HAP-1 (cell line): ENCODE results near the gene JMJD8.

Source experiments
- DNase-seq, 2 experiments: peaks; one replicate each; pipeline ENCODE4 v3.0.0-alpha.2; 2016 to 2020; ENCODE audit warnings: low spot score in 2 of 2
- H3K27me3 ChIP-seq: fragments of 250-450 bp; sonication (Bioruptor Pico); 2 replicates; pipeline ENCODE4 v1.5.1; 2020; ENCODE audit warnings: low read depth, mild to moderate bottlenecking, moderate library complexity
- H3K36me3 ChIP-seq: fragments of 250-450 bp; sonication (Bioruptor Pico); replicated peaks from 2 replicates; pipeline ENCODE4 v1.5.1; 2020; ENCODE audit warnings: mild to moderate bottlenecking
- H3K4me1 ChIP-seq: fragments of 250-450 bp; sonication (Bioruptor Pico); 2 replicates; pipeline ENCODE4 v1.5.1; 2020; ENCODE audit warnings: mild to moderate bottlenecking
- H3K4me3 ChIP-seq: fragments of 250-450 bp; sonication (Bioruptor Pico); 2 replicates; pipeline ENCODE4 v1.5.1; 2020; ENCODE audit warnings: mild to moderate bottlenecking, moderate library complexity
- H3K9me3 ChIP-seq: fragments of 250-450 bp; sonication (Bioruptor Pico); 2 replicates; pipeline ENCODE4 v1.5.1; 2020; ENCODE audit warnings: mild to moderate bottlenecking, moderate library complexity
- in situ Hi-C: fragments of 300-500 bp; cut with MboI; formaldehyde crosslinking; loops from 3 replicates; pipeline ENCODE4 v1.14.3; 2020; ENCODE audit warnings: low sequenced_read_pairs, inconsistent platforms, mixed read lengths

Gene JMJD8

GRCh38 chr16:708959-709358 is 24.8 kb upstream of the JMJD8 start:
- Histone ChIP-seq H3K4me1 (peaks cover 4% of the 10 kb centered on the region; the same call in 1 of the 2 replicates), H3K9me3 (no peaks in the 10 kb centered on the region), H3K27me3 (peaks cover 18% of the 10 kb centered on the region), H3K4me3 (no peak overlapping the region), H3K36me3 (no peaks in the 10 kb centered on the region)
- in situ Hi-C loops, result no loop called here
- DNase-seq, result no peak

- in situ Hi-C loops, result no loop called here
- DNase-seq, result no peak
- Histone ChIP-seq H3K27me3 (peaks cover 18% of the 10 kb centered on the region), H3K4me1 (peaks cover 4% of the 10 kb centered on the region; the same call in 1 of the 2 replicates), H3K9me3 (no peaks in the 10 kb centered on the region), H3K4me3 (no peak overlapping the region), H3K36me3 (no peaks in the 10 kb centered on the region)
Measured at GRCh38 chr16:708019-708418, 23.9 kb upstream of the JMJD8 start.

GRCh38 chr16:707062-707538 is 23.0 kb upstream of the JMJD8 start:
- Histone ChIP-seq H3K4me1 (no peaks in the 10 kb centered on the region; the same call in 1 of the 2 replicates), H3K36me3 (no peaks in the 10 kb centered on the region), H3K27me3 (peaks cover 23% of the 10 kb centered on the region), H3K9me3 (no peaks in the 10 kb centered on the region), H3K4me3 (no peak overlapping the region)
- in situ Hi-C loops, result no loop called here
- DNase-seq, result no peak

- Histone ChIP-seq H3K4me3 (peak overlapping the region; percentile 21), H3K9me3 (no peaks in the 10 kb centered on the region), H3K36me3 (no peaks in the 10 kb centered on the region), H3K4me1 (no peaks in the 10 kb centered on the region; the same call in 1 of the 2 replicates), H3K27me3 (peaks cover 29% of the 10 kb centered on the region)
- in situ Hi-C loops, result no loop called here
- peak in 1 of 2 experiments; percentile 31 for DNase-seq
Measured at GRCh38 chr16:706189-707061, 22.3 kb upstream of the JMJD8 start.

GRCh38 chr16:705431-706188 is 21.5 kb upstream of the JMJD8 start, which contains the start of gene FBXL16:
Gene FBXL16 (minus strand): TSS chr16:705801. CDS start chr16:697405, 8,396 bp downstream.
- peaks cover 37% of the 10 kb centered on the region for H3K27me3 ChIP-seq
- in situ Hi-C loops, result no loop called here
- peak; percentile 42 to 76 for DNase-seq

GRCh38 chr16:704552-705380 is 20.6 kb upstream of the JMJD8 start:
- Histone ChIP-seq H3K4me1 (peaks cover 3% of the 10 kb centered on the region; the same call in 1 of the 2 replicates), H3K27me3 (peaks cover 43% of the 10 kb centered on the region), H3K9me3 (no peaks in the 10 kb centered on the region), H3K4me3 (peak overlapping the region; percentile 45), H3K36me3 (no peaks in the 10 kb centered on the region)
- DNase-seq, result no peak
- in situ Hi-C loops, result no loop called here

More at GRCh38 chr16:705431-706188, 21.5 kb upstream of the JMJD8 start, which contains the start of gene FBXL16:
- no peaks in the 10 kb centered on the region for H3K9me3 ChIP-seq
- H3K4me1 ChIP-seq, result peaks cover 3% of the 10 kb centered on the region; the same call in 1 of the 2 replicates
- H3K36me3 ChIP-seq, result no peaks in the 10 kb centered on the region
- H3K4me3 ChIP-seq, result peak within 1 kb of the TSS; percentile 45

GRCh38 chr16:704047-704446 is 19.9 kb upstream of the JMJD8 start:
- peaks cover 43% of the 10 kb centered on the region for H3K27me3 ChIP-seq
- in situ Hi-C loops, result no loop called here

GRCh38 chr16:703406-703805 is 19.3 kb upstream of the JMJD8 start:
- H3K4me1 ChIP-seq, result peaks cover 3% of the 10 kb centered on the region; the same call in 1 of the 2 replicates
- in situ Hi-C loops, result no loop called here
- H3K36me3 ChIP-seq, result no peaks in the 10 kb centered on the region
- no peaks in the 10 kb centered on the region for H3K9me3 ChIP-seq
- no peak for DNase-seq
- H3K4me3 ChIP-seq, result no peak overlapping the region
- peaks cover 39% of the 10 kb centered on the region for H3K27me3 ChIP-seq

More at GRCh38 chr16:704047-704446, 19.9 kb upstream of the JMJD8 start:
- H3K4me3 ChIP-seq, result no peak overlapping the region; the same call in 1 of the 2 replicates
- no peak for DNase-seq
- H3K36me3 ChIP-seq, result no peaks in the 10 kb centered on the region
- H3K9me3 ChIP-seq, result no peaks in the 10 kb centered on the region
- H3K4me1 ChIP-seq, result peaks cover 3% of the 10 kb centered on the region; the same call in 1 of the 2 replicates

- no peak for DNase-seq
- peaks cover 38% of the 10 kb centered on the region for H3K27me3 ChIP-seq
- no peak overlapping the region for H3K4me3 ChIP-seq
- in situ Hi-C loops, result no loop called here
- no peaks in the 10 kb centered on the region for H3K36me3 ChIP-seq
- H3K4me1 ChIP-seq, result peaks cover 3% of the 10 kb centered on the region; the same call in 1 of the 2 replicates
- no peaks in the 10 kb centered on the region for H3K9me3 ChIP-seq
Measured at GRCh38 chr16:702341-702740, 18.2 kb upstream of the JMJD8 start.

- in situ Hi-C loops, result no loop called here
- DNase-seq, result peak in 1 of 2 experiments; percentile 66
- Histone ChIP-seq H3K9me3 (no peaks in the 10 kb centered on the region), H3K27me3 (peaks cover 25% of the 10 kb centered on the region), H3K4me3 (no peak overlapping the region), H3K4me1 (peaks cover 4% of the 10 kb centered on the region), H3K36me3 (no peaks in the 10 kb centered on the region)
Measured at GRCh38 chr16:700684-701584, 16.8 kb upstream of the JMJD8 start.

- Histone ChIP-seq H3K36me3 (no peaks in the 10 kb centered on the region), H3K27me3 (peaks cover 25% of the 10 kb centered on the region), H3K9me3 (no peaks in the 10 kb centered on the region), H3K4me3 (no peak overlapping the region), H3K4me1 (peaks cover 11% of the 10 kb centered on the region)
- DNase-seq, result no peak
- in situ Hi-C loops, result no loop called here
Measured at GRCh38 chr16:698911-699671, 15.0 kb upstream of the JMJD8 start.
